Testis (tissue), 2 donors: Measurements from ENCODE around the gene NKAP.

Experiments
- CTCF ChIP-seq, 3 experiments: fragments of 450-650 bp in 2 of 3; fragments of 200-600 bp in 1 of 3; sonication (generic) in 1 of 3; IDR thresholded peaks; one replicate each; pipeline ENCODE4 v1.5.1; 2016 to 2019; ENCODE audit warnings: antibody characterized with exemption in 3 of 3, mild to moderate bottlenecking in 2 of 3, moderate library complexity in 1 of 3
- POLR2A ChIP-seq: fragments of 450-650 bp; IDR thresholded peaks from one replicate; pipeline ENCODE4 v1.6.1; 2017; ENCODE audit warnings: antibody characterized with exemption, mild to moderate bottlenecking, moderate library complexity

GRCh38 chrX:119960625-119961024 is 17.1 kb upstream of the NKAP start:
- no peak for TF ChIP-seq POLR2A
- no peak for TF ChIP-seq CTCF (IDR thresholded peaks at IDR 0.05)
